ENCODE data around the gene TP63.

TP63 gene

GRCh38 chr3:189927975-189928895 is 297.0 kb downstream of the TP63 start:
- no peak for DNase-seq (ENCODE audit: low spot score)

GRCh38 chr3:189936201-189936945 is 305.2 kb downstream of the TP63 start:
- no peak for DNase-seq (ENCODE audit: low spot score)

GRCh38 chr3:189937302-189938127 is 306.3 kb downstream of the TP63 start:
- no peak for DNase-seq (ENCODE audit: low spot score)

- peak; percentile 36 for DNase-seq (ENCODE audit: low spot score)
These were observed 309.9 kb downstream of the TP63 start for GRCh38 chr3:189941125-189941524.

- peak; percentile 45 for DNase-seq (ENCODE audit: low spot score)
These were observed 310.5 kb downstream of the TP63 start for GRCh38 chr3:189941679-189942078.

- DNase-seq (ENCODE audit: low spot score) = no peak
These were observed 311.8 kb downstream of the TP63 start for GRCh38 chr3:189942948-189943347.

- DNase-seq (ENCODE audit: low spot score) = no peak
These were observed 313.3 kb downstream of the TP63 start for GRCh38 chr3:189944285-189945145.

- no peak for DNase-seq (ENCODE audit: low spot score)
These were observed 314.9 kb downstream of the TP63 start for GRCh38 chr3:189945935-189946709.

All from HuH-7 (cell line).